CD14-positive monocyte (primary cell): ENCODE results near the gene CASTOR1. TPM values are rescaled to one million over a fixed set of nuclear protein-coding genes. Genes with fewer than 3 reads are reported as not detected.

Experiments used
- DNase-seq, 3 donors: peaks; one replicate each; pipeline ENCODE4 v3.0.0-alpha.2; 2011 to 2022
- H2AFZ ChIP-seq: 2 replicates; pipeline ENCODE4 v1.6.0; 2012; ENCODE audit warnings: mild to moderate bottlenecking, low read depth, low read length, inconsistent platforms; ENCODE audit not compliant: insufficient read depth, poor library complexity, severe bottlenecking
- H3K27ac ChIP-seq, 2 donors: 1 replicate in 1 of 2; 2 replicates in 1 of 2; pipeline ENCODE4 v1.5.1; 2012 to 2013; ENCODE audit warnings: low read length in 2 of 2, control low read depth in 1 of 2, inconsistent platforms in 1 of 2, low read depth in 1 of 2, mild to moderate bottlenecking in 1 of 2
- H3K27me3 ChIP-seq, 2 donors: one replicate each; pipeline versions ENCODE4 v1.6.0 to v1.6.1; 2011 to 2013; ENCODE audit warnings: low read length in 2 of 2; ENCODE audit not compliant: control insufficient read depth in 2 of 2, insufficient read depth in 2 of 2
- H3K36me3 ChIP-seq, 2 donors: replicated peaks in 1 of 2; 1 replicate in 1 of 2; 2 replicates in 1 of 2; pipeline versions ENCODE4 v1.5.1 to v1.6.1; 2012 to 2013; ENCODE audit warnings: low read length in 2 of 2, control low read depth in 1 of 2, inconsistent platforms in 1 of 2, mild to moderate bottlenecking in 1 of 2; ENCODE audit not compliant: insufficient read depth in 2 of 2, control insufficient read depth in 1 of 2
- H3K4me1 ChIP-seq, 2 donors: 1 replicate in 1 of 2; 2 replicates in 1 of 2; pipeline versions ENCODE4 v1.5.1 to v1.6.1; 2012 to 2013; ENCODE audit warnings: low read length in 2 of 2, control low read depth in 1 of 2, inconsistent platforms in 1 of 2, mild to moderate bottlenecking in 1 of 2, moderate library complexity in 1 of 2; ENCODE audit not compliant: insufficient read depth in 2 of 2, control insufficient read depth in 1 of 2
- H3K4me2 ChIP-seq: replicated peaks from 2 replicates; pipeline ENCODE3; 2012; ENCODE audit warnings: low read length, moderate library complexity, mild to moderate bottlenecking; ENCODE audit not compliant: poor library complexity, severe bottlenecking; ENCODE audit errors: extremely low read depth
- H3K4me3 ChIP-seq, 3 experiments: fragments of 200-600 bp in 1 of 3; sonication (generic) in 1 of 3; replicated peaks in 1 of 3; 1 replicate in 2 of 3; 2 replicates in 1 of 3; pipeline ENCODE4 v1.5.1; 2011 to 2013; ENCODE audit warnings: low read length in 3 of 3, mild to moderate bottlenecking in 3 of 3, control low read depth in 2 of 3, low read depth in 2 of 3, inconsistent platforms in 1 of 3, moderate library complexity in 1 of 3
- H3K79me2 ChIP-seq: 2 replicates; pipeline ENCODE4 v1.6.0; 2012; ENCODE audit warnings: mild to moderate bottlenecking, control low read depth, inconsistent platforms, low read length, moderate library complexity; ENCODE audit not compliant: insufficient read depth
- H3K9ac ChIP-seq: 2 replicates; pipeline ENCODE4 v1.6.0; 2017; ENCODE audit warnings: low read length, mild to moderate bottlenecking; ENCODE audit not compliant: insufficient read depth, poor library complexity, severe bottlenecking
- H3K9me3 ChIP-seq, 2 donors: replicated peaks in 1 of 2; 1 replicate in 1 of 2; 2 replicates in 1 of 2; pipeline versions ENCODE4 v1.5.1 to v1.6.1; 2012 to 2013; ENCODE audit warnings: low read length in 2 of 2, control low read depth in 1 of 2; ENCODE audit not compliant: control insufficient read depth in 1 of 2, insufficient read depth in 1 of 2
- H4K20me1 ChIP-seq: 2 replicates; pipeline ENCODE4 v1.6.0; 2012; ENCODE audit warnings: mild to moderate bottlenecking, low read length, control low read depth, moderate library complexity; ENCODE audit not compliant: insufficient read depth
- H3K27ac Mint-ChIP-seq, 7 donors: one replicate each; pipeline ENCODE4 v1.8.0; 2020; ENCODE audit warnings: mild to moderate bottlenecking in 7 of 7, mixed read lengths in 7 of 7, moderate library complexity in 6 of 7, inconsistent platforms in 2 of 7
- H3K27me3 Mint-ChIP-seq, 3 donors: one replicate each; pipeline ENCODE4 v1.8.0; 2021 to 2022; ENCODE audit warnings: low read depth in 3 of 3, mild to moderate bottlenecking in 3 of 3, mixed read lengths in 3 of 3, moderate library complexity in 3 of 3, inconsistent platforms in 1 of 3
- H3K36me3 Mint-ChIP-seq, 2 donors: one replicate each; pipeline ENCODE4 v1.8.0; 2020; ENCODE audit warnings: mixed read lengths in 2 of 2, inconsistent platforms in 1 of 2, mild to moderate bottlenecking in 1 of 2
- H3K4me1 Mint-ChIP-seq: one replicate; pipeline ENCODE4 v1.8.0; 2020; ENCODE audit warnings: mild to moderate bottlenecking, mixed read lengths
- H3K4me3 Mint-ChIP-seq, 2 donors: one replicate each; pipeline ENCODE4 v1.8.0; 2020; ENCODE audit warnings: mild to moderate bottlenecking in 2 of 2, mixed read lengths in 2 of 2, moderate library complexity in 1 of 2
- H3K9me3 Mint-ChIP-seq, 7 donors: one replicate each; pipeline ENCODE4 v1.8.0; 2020 to 2022; ENCODE audit warnings: mixed read lengths in 7 of 7, mild to moderate bottlenecking in 6 of 7, moderate library complexity in 6 of 7, inconsistent platforms in 2 of 7
- WGBS: methylation state at CpG from one replicate; pipeline ENCODE4 v1.1.5; 2013; ENCODE audit warnings: missing lambda C conversion rate; ENCODE audit not compliant: insufficient coverage; 5-methylcytosine and 5-hydroxymethylcytosine counted together
- intact Hi-C, 2 donors: fragments of 100-400 bp; cut with micrococcal nuclease; formaldehyde crosslinking; loops; one replicate each; pipeline versions ENCODE4 v1.15.0 to v1.15.1; 2023
- polyA plus RNA-seq, 3 donors: library from polyadenylated mRNA; depleted of rRNA in 1 of 3; unstranded in 2 of 3; stranded (reverse) in 1 of 3; fragments of 300-500 nt in 2 of 3; fragments of >200 nt in 1 of 3; fragmentation: Illumina TruSeq in 2 of 3; gene quantifications; 1 replicate in 2 of 3; 2 replicates in 1 of 3; pipeline ENCODE4 v1.2.3, GENCODE V29; 2012 to 2021
- TF ChIP-seq, protein P1 (sequence below): fragments of 200-600 bp; IDR thresholded peaks from one replicate; pipeline ENCODE4 v1.8.0; 2022; ENCODE audit warnings: antibody characterized with exemption, mild to moderate bottlenecking

Gene CASTOR1
- polyA plus RNA-seq, 3 donors = 6.4 to 15.5 (median 6.5) TPM

GRCh38 chr22:30236875-30237274 lies 52.4 kb downstream of the CASTOR1 start:
- Histone ChIP-seq H4K20me1 (no peaks in the 10 kb centered on the region), H3K4me2 (no peak overlapping the region), H3K9me3 (peaks cover 0 to 6% of the 10 kb centered on the region in 2 donors), H3K36me3 (no peaks in the 10 kb centered on the region), H3K79me2 (no peaks in the 10 kb centered on the region), H3K4me3 (no peak overlapping the region), H3K27ac (no peak overlapping the region), H2AFZ (no peak overlapping the region), H3K27me3 (no peaks in the 10 kb centered on the region), H3K9ac (no peak overlapping the region), H3K4me1 (no peaks in the 10 kb centered on the region)
- Mint-ChIP-seq H3K27ac (no peak overlapping the region), H3K27me3 (peaks cover 4 to 11% (median 5%) of the 10 kb centered on the region in 3 donors), H3K4me1 (no peaks in the 10 kb centered on the region), H3K36me3 (no peaks in the 10 kb centered on the region), H3K4me3 (no peak overlapping the region), H3K9me3 (peaks cover 3 to 8% (median 6%) of the 10 kb centered on the region in 7 donors)
- 83% methylated on average over 1 of the region's 5 CpGs for WGBS
- DNase-seq = no peak
- TF ChIP-seq, protein P1, sequence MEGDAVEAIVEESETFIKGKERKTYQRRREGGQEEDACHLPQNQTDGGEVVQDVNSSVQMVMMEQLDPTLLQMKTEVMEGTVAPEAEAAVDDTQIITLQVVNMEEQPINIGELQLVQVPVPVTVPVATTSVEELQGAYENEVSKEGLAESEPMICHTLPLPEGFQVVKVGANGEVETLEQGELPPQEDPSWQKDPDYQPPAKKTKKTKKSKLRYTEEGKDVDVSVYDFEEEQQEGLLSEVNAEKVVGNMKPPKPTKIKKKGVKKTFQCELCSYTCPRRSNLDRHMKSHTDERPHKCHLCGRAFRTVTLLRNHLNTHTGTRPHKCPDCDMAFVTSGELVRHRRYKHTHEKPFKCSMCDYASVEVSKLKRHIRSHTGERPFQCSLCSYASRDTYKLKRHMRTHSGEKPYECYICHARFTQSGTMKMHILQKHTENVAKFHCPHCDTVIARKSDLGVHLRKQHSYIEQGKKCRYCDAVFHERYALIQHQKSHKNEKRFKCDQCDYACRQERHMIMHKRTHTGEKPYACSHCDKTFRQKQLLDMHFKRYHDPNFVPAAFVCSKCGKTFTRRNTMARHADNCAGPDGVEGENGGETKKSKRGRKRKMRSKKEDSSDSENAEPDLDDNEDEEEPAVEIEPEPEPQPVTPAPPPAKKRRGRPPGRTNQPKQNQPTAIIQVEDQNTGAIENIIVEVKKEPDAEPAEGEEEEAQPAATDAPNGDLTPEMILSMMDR = no peak
- intact Hi-C loops = no loop called here

DNA sequence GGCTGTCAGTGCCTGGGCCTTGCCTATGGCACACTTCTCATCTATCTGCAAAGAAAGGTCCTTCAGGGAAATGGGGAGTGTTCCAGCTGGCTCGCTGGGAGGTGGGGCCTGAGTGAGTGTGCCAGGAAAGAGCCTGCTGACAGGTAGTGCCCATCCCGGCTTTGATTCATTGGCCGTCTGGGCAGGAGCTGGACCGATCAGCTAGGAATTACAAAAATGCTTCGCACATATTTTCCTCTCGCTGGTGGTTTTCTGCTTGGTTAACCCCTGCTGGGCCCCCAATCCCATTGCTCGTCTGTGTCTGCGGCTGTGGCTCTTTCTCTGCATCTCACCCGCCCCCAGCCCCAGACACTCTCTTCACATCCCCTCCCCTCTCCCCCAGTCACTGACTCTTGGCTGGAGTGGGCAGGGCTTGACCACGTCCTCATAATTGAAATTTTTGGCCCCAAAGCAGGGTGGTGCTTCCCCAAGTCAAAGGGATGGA lies 53.6 kb downstream of the CASTOR1 start:
- Histone ChIP-seq H3K4me1 (no peaks in the 10 kb centered on the region), H3K36me3 (no peaks in the 10 kb centered on the region), H3K27me3 (no peaks in the 10 kb centered on the region), H3K4me2 (no peak overlapping the region), H3K79me2 (no peaks in the 10 kb centered on the region), H3K9me3 (peaks cover 0 to 6% of the 10 kb centered on the region in 2 donors), H3K4me3 (no peak overlapping the region), H3K9ac (no peak overlapping the region), H2AFZ (no peak overlapping the region), H4K20me1 (no peaks in the 10 kb centered on the region), H3K27ac (no peak overlapping the region)
- TF ChIP-seq, protein P1 = no peak
- WGBS = 99% methylated on average over 6 of the region's 10 CpGs
- H3K27ac Mint-ChIP-seq = no peak overlapping the region
- H3K4me1 Mint-ChIP-seq = no peaks in the 10 kb centered on the region
- intact Hi-C loops = no loop called here
- no peaks in the 10 kb centered on the region for H3K36me3 Mint-ChIP-seq
- peaks cover 3 to 8% (median 6%) of the 10 kb centered on the region in 7 donors for H3K9me3 Mint-ChIP-seq
- no peak for DNase-seq
- no peak overlapping the region for H3K4me3 Mint-ChIP-seq
- peaks cover 0 to 11% (median 4%) of the 10 kb centered on the region in 3 donors for H3K27me3 Mint-ChIP-seq

Other genes with a start within 250 kb of the CASTOR1 start
- gene HORMAD2, start 209.0 kb downstream of the CASTOR1 start, polyA plus RNA-seq = not detected
- gene LIF, start 42.7 kb downstream of the CASTOR1 start, polyA plus RNA-seq = 1 to 10 TPM in 1 of 3 donors, not detected in 2; 7.0 TPM
- 100 to 1,000 TPM in 2 of 3 donors, 10 to 100 TPM in 1; 48.0 to 295 (median 146) TPM for gene OSM, start 22.7 kb downstream of the CASTOR1 start, polyA plus RNA-seq
- 10 to 100 TPM; 13.4 to 38.3 (median 21.8) TPM for gene TBC1D10A, start 37.4 kb upstream of the CASTOR1 start, polyA plus RNA-seq
- gene SF3A1, start 67.4 kb upstream of the CASTOR1 start, polyA plus RNA-seq = 100 to 1,000 TPM in 1 of 3 donors, 10 to 100 TPM in 2; 34.7 to 102 (median 52.1) TPM
- gene CCDC157, start 67.5 kb upstream of the CASTOR1 start, polyA plus RNA-seq = 1 to 10 TPM in 1 of 3 donors, under 1 TPM in 2; 0.50 to 3.7 (median 0.54) TPM
- 10 to 100 TPM in 1 of 3 donors, under 1 TPM in 2; 0.26 to 12.2 (median 0.42) TPM for gene RNF215, start 97.9 kb upstream of the CASTOR1 start, polyA plus RNA-seq
- gene SEC14L2, start 107.5 kb upstream of the CASTOR1 start, polyA plus RNA-seq = under 1 TPM in 2 of 3 donors, not detected in 1; 0.03 TPM
- 10 to 100 TPM in 1 of 3 donors, 1 to 10 TPM in 2; 6.2 to 14.2 (median 7.5) TPM for gene MTFP1, start 136.3 kb upstream of the CASTOR1 start, polyA plus RNA-seq
- gene SEC14L3, start 182.5 kb upstream of the CASTOR1 start, polyA plus RNA-seq = not detected
- gene SEC14L4, start 216.2 kb upstream of the CASTOR1 start, polyA plus RNA-seq = not detected